SJSA1 (cell line): ENCODE measurements around the gene MNDA. TPM values are rescaled to one million over a fixed set of nuclear protein-coding genes. Genes with fewer than 3 reads are reported as not detected.

Experiments
- DNase-seq, 2 experiments: peaks; one replicate each; pipeline ENCODE4 v3.0.0-alpha.2; 2015 to 2020; ENCODE audit warnings: low spot score in 2 of 2, low read depth in 1 of 2
- H3K27ac ChIP-seq: fragments of 250-450 bp; sonication (Bioruptor Pico); 2 replicates; pipeline ENCODE4 v1.5.1; 2020; ENCODE audit warnings: mild to moderate bottlenecking, moderate library complexity
- H3K27me3 ChIP-seq: fragments of 250-450 bp; sonication (Bioruptor Pico); replicated peaks from 2 replicates; pipeline ENCODE4 v1.5.1; 2020; ENCODE audit warnings: mild to moderate bottlenecking, moderate library complexity
- H3K36me3 ChIP-seq: fragments of 250-450 bp; sonication (Bioruptor Pico); 2 replicates; pipeline ENCODE4 v1.5.1; 2020; ENCODE audit warnings: mild to moderate bottlenecking
- H3K4me1 ChIP-seq: fragments of 250-450 bp; sonication (Bioruptor Pico); replicated peaks from 2 replicates; pipeline ENCODE4 v1.6.1; 2021; ENCODE audit warnings: mild to moderate bottlenecking
- H3K4me3 ChIP-seq: fragments of 250-450 bp; sonication (Bioruptor Pico); 2 replicates; pipeline ENCODE4 v1.5.1; 2020; ENCODE audit warnings: mild to moderate bottlenecking
- H3K9me3 ChIP-seq: fragments of 250-450 bp; sonication (Bioruptor Pico); replicated peaks from 2 replicates; pipeline ENCODE4 v1.5.1; 2020; ENCODE audit warnings: mild to moderate bottlenecking
- total RNA-seq: library from RNA; depleted of rRNA; stranded (reverse); fragments of >200 nt; shearing (Covaris generic); gene quantifications from 2 replicates; pipeline ENCODE4 v1.2.3, GENCODE V29; 2014; rRNA removed

Gene MNDA
- not detected in 2 replicates for total RNA-seq

DNA sequence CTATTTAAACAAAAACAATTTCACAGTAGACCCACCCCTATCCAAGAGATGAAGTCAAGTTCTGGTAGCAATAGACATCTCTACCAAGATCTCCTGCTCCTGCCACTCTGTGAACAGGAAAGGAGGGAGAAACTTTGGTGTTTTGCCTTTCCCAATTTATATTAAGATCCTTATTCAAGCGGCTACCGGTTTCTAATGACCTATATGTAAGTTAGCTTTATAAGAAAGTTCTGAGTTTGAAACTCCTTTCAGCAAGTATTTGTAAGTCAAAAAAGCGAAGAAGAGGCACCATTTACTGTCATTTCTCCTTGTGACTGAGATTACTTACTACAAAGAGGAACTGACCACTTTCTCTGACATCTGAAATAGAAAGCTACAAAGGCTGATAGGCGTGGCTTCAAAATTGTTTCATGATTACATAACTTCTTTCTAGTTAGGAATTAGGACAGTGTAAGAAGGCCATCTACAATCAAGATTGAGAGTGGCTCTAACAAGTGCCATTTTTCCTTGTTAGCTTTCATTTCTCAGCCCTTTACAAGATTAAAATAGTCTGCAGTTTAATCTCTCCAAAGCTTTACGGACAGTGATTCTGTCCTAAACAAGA lies at the start of gene MNDA:
TSS of gene MNDA (plus strand) at position 448 of the 604 bp plus-strand sequence. CDS start 10,803 bp downstream, outside the sequence.
- Histone ChIP-seq H3K4me3 (no peak within 1 kb of the TSS), H3K9me3 (no peaks in the 10 kb centered on the region)

DNA sequence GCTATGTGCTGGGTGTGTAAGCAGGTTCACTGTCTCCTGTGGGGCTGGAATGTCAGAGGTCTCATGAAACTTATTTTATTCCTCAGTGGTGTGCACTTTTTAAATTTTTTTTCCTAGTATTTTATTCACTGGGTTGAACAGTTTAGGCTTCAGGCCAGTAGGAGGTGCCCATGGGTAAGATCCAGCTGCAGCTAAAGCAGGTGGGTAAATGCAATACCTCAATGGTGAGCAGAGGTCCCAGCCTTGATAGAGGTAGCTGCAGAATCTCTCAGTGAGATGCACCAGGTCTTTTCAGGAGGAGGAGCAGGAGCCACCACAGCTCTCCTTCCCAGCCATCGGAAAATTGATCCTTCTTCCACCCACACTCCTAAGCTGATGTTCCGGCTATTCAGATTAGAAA lies 37.5 kb upstream of the MNDA start:
- H3K4me3 ChIP-seq: no peak overlapping the region
- H3K27ac ChIP-seq: no peak overlapping the region
- H3K36me3 ChIP-seq: no peaks in the 10 kb centered on the region
- DNase-seq: no peak
- H3K27me3 ChIP-seq: no peaks in the 10 kb centered on the region
- no peaks in the 10 kb centered on the region for H3K4me1 ChIP-seq
- no peaks in the 10 kb centered on the region for H3K9me3 ChIP-seq

More for the DNA sequence above, at the start of gene MNDA:
- Histone ChIP-seq H3K36me3 (no peaks in the 10 kb centered on the region), H3K27ac (no peak within 1 kb of the TSS), H3K4me1 (no peaks in the 10 kb centered on the region), H3K27me3 (no peaks in the 10 kb centered on the region)
- DNase-seq: no peak

DNA sequence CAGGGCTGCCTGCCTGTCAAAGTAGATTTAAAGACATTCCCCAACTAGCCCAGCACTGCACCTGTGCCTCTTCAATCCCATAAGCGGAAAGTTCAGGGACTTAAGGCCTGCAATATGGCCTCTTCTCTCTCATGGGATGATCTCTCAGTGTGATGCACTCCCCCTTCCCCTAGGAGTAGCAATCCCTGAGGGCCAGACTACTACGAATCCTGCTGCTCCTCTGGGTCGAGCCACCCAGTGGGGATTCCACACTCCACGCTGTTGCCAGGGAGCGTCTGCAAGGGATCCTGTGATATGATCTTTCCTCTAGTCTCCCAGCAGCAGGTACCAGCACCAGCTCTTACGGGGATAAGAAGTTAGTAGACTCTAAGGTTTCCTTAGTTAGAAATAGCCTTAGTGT lies 36.9 kb upstream of the MNDA start:
- Histone ChIP-seq H3K9me3 (no peaks in the 10 kb centered on the region), H3K4me3 (no peak overlapping the region), H3K36me3 (no peaks in the 10 kb centered on the region), H3K27ac (no peak overlapping the region), H3K4me1 (no peaks in the 10 kb centered on the region), H3K27me3 (no peaks in the 10 kb centered on the region)
- no peak for DNase-seq

DNA sequence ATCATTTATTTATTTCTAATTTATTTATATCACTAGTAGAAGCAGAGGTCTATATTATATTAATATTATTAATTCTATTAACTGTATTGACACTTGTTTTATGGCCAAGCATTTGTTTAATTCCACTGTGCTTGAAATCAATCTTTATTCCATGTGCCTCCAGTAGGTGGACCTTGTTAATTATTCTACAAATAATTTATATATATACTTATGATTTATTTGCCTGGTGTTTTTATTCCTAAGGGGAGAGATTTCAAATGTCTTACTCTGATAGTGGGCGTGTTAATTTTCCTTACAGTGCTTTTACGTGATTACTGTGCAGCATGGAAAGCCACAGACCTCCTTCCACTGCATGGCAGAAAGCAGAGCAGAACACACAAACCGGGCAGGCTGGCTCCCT lies 32.6 kb upstream of the MNDA start:
- no peaks in the 10 kb centered on the region for H3K36me3 ChIP-seq
- no peak overlapping the region for H3K4me3 ChIP-seq
- 0 out of 2 replicates have a peak, but pooled peaks cover 3% of the 10 kb centered on the region for H3K27me3 ChIP-seq
- H3K4me1 ChIP-seq: no peaks in the 10 kb centered on the region
- H3K9me3 ChIP-seq: no peaks in the 10 kb centered on the region
- H3K27ac ChIP-seq: no peak overlapping the region
- DNase-seq: no peak

DNA sequence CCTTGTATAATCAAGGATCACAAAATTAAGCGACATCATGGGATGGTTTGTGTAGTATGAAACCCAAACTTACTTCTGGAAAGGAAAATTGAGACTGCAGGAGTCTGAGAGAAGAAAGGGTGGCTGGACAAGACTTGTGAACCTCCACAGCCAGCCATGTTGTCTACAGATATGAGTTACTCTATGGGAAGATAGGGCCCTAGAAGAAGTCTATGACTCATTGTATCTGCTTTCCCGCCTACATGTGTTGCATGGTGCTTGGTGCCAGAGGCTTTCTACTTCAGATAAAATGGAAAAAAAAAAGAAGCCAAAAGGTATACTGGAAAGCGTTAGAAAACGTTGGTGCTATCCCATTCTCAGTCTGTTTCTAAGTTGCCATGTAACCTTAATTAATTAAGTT lies 31.5 kb upstream of the MNDA start:
- Histone ChIP-seq H3K27me3 (0 out of 2 replicates have a peak, but pooled peaks cover 3% of the 10 kb centered on the region), H3K4me3 (no peak overlapping the region), H3K4me1 (no peaks in the 10 kb centered on the region), H3K27ac (no peak overlapping the region), H3K36me3 (no peaks in the 10 kb centered on the region), H3K9me3 (no peaks in the 10 kb centered on the region)
- DNase-seq: no peak

DNA sequence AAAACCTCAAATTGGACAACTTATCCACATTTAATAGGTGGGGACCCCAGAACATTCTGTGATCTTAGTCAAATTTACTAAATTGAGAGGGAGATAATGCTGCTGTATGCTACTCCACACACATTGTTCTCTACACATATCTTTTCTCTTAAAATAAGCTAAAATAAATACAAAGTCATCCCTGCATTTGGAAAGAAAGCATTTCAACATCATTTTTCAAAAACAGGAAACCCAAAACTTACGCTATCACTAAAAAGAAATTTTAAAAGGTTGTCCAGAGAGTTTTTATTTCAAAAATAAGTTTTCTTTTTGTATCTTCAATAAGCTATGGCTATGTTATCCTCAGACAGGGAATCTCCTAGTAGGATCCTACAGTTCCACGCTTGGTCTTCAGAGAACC lies 30.6 kb upstream of the MNDA start:
- Histone ChIP-seq H3K27ac (no peak overlapping the region), H3K9me3 (no peaks in the 10 kb centered on the region), H3K4me1 (no peaks in the 10 kb centered on the region), H3K36me3 (no peaks in the 10 kb centered on the region), H3K4me3 (no peak overlapping the region), H3K27me3 (0 out of 2 replicates have a peak, but pooled peaks cover 3% of the 10 kb centered on the region)
- DNase-seq: no peak

DNA sequence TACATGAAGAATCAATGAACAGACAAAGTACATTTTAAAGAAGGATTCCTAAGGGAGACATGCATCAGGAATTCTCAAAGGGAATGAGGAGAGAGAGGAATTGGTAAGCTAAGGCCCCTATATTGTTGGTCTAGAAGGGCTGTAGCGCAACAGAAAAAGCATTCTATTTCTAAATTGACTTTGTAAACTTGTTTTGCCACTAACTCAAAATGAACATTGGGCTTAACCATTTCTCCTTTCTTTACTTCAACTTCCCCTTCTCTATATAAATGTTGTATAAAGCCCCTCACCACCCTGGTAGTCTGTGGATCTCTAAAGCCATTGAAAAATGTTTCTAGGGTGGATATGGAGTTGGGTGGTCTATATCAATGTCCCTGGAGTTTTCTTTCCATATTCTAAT lies 29.8 kb upstream of the MNDA start:
- Histone ChIP-seq H3K36me3 (no peaks in the 10 kb centered on the region), H3K9me3 (no peaks in the 10 kb centered on the region), H3K4me1 (no peaks in the 10 kb centered on the region), H3K4me3 (no peak overlapping the region), H3K27ac (no peak overlapping the region), H3K27me3 (0 out of 2 replicates have a peak, but pooled peaks cover 3% of the 10 kb centered on the region)
- DNase-seq: no peak

DNA sequence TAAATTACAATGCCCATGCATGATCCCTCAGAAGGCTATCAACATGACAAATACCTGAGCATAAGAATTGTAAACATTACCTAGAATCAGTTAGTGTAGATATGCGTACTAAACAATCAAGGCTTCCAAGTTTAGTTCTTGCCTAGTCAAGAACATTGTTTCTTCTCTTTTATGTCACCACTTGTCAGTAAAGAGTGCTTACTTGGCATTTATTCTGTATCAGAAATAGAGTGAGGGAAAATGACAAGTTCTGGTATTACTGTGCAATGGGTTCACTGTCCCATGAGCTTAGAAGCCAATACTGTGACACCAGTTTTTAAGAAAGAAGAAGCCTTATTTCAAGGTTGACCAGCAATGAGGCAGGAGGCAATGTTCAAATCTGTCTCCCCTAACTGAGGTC lies 27.5 kb upstream of the MNDA start:
- Histone ChIP-seq H3K9me3 (no peaks in the 10 kb centered on the region), H3K36me3 (no peaks in the 10 kb centered on the region), H3K27ac (no peak overlapping the region), H3K4me1 (no peaks in the 10 kb centered on the region), H3K27me3 (0 out of 2 replicates have a peak, but pooled peaks cover 3% of the 10 kb centered on the region), H3K4me3 (no peak overlapping the region)
- DNase-seq: no peak

DNA sequence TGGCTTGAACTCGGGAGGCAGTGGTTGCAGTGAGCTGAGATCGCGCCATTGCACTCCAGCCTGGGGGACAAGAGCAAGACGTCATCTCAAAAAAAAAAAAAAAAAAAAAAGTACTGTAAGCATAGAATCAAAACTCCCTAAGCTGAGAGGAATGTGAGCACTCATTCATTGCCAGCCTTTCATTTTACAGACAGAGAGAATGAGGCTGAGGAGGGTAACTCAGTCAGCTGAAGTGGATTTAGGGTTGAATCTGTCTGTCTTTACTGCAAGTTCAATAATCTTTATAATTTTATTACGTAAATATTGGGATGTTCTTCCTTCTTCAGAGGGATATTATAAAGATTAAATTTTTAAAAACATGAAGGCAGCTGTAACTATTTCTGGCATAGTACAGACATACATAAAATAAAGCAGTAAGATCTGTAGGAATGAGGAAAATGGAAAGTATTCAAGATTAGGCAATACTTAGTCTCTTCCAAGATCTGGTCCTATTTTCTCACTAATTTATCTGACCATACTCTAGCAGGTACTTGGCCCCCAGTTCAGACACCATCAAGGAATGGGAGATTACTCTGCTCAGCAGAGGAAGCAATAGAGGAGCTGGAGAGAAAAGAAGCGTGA lies 24.1 kb upstream of the MNDA start:
- no peaks in the 10 kb centered on the region for H3K4me1 ChIP-seq
- no peak for DNase-seq
- no peaks in the 10 kb centered on the region for H3K9me3 ChIP-seq
- no peaks in the 10 kb centered on the region for H3K36me3 ChIP-seq
- no peaks in the 10 kb centered on the region for H3K27me3 ChIP-seq
- H3K4me3 ChIP-seq: no peak overlapping the region
- H3K27ac ChIP-seq: no peak overlapping the region

DNA sequence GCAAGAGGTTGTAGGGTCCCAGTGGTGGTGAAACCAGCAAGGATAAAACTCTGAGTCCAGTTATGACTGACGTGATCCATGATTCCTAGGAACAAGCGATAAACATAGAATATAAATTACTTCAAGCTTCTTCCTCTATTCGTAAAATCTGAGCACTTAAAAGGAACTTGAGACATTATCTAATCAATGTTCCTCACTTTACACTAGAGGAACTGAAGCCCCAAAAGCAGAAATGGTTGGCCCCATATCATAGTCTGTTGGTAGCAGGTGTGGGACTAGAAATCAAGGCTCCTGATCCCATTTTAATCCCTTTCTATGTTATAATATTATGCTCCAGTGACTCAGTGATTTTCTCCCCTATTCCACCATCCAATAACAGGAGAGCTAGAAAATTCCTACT lies 21.9 kb upstream of the MNDA start:
- H3K4me3 ChIP-seq: no peak overlapping the region
- no peak for DNase-seq
- H3K36me3 ChIP-seq: no peaks in the 10 kb centered on the region
- H3K9me3 ChIP-seq: no peaks in the 10 kb centered on the region
- no peaks in the 10 kb centered on the region for H3K4me1 ChIP-seq
- no peak overlapping the region for H3K27ac ChIP-seq
- no peaks in the 10 kb centered on the region for H3K27me3 ChIP-seq

DNA sequence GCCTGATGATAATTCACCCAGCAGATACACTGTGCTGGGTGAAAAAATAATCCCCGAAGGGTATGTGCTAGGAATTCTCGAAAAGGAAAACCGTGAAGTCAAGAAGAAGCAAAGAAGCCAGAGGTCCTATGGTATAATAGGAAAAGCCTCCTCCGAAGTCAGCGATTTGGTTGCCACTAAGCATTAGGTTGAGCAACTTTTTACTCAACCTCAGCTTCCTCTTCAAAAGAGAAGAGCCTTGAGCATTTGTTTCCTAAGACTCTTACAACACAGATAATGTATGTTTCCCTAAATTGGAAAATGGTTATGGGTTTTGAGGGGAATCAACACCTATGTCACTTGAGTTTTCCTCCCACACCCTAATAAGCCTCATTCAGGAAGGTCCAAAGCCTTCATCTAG lies 21.3 kb upstream of the MNDA start:
- no peaks in the 10 kb centered on the region for H3K27me3 ChIP-seq
- no peaks in the 10 kb centered on the region for H3K36me3 ChIP-seq
- H3K4me1 ChIP-seq: no peaks in the 10 kb centered on the region
- H3K4me3 ChIP-seq: no peak overlapping the region
- no peak overlapping the region for H3K27ac ChIP-seq
- no peak for DNase-seq
- H3K9me3 ChIP-seq: no peaks in the 10 kb centered on the region

DNA sequence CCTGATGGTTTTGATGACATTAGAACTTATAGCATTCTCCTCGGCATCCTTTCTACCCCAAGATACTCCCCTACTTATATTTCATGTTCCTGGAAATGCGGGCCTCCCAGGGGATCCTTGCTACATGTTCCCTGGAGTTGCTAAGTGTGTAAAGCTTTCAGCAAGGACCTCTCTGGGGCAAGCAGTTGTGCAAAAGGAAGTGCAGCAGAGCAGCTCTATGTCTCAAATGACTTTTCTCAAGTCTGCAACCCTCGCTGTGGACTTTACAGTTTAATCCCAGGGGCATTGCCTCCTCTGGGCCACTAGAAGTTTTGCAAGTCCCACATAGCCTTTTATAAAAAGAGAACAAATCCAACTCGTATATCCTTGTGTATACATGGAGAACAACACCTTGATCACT lies 20.8 kb upstream of the MNDA start:
- DNase-seq: no peak
- H3K4me3 ChIP-seq: no peak overlapping the region
- no peaks in the 10 kb centered on the region for H3K9me3 ChIP-seq
- no peaks in the 10 kb centered on the region for H3K4me1 ChIP-seq
- H3K27ac ChIP-seq: no peak overlapping the region
- no peaks in the 10 kb centered on the region for H3K36me3 ChIP-seq
- H3K27me3 ChIP-seq: no peaks in the 10 kb centered on the region

DNA sequence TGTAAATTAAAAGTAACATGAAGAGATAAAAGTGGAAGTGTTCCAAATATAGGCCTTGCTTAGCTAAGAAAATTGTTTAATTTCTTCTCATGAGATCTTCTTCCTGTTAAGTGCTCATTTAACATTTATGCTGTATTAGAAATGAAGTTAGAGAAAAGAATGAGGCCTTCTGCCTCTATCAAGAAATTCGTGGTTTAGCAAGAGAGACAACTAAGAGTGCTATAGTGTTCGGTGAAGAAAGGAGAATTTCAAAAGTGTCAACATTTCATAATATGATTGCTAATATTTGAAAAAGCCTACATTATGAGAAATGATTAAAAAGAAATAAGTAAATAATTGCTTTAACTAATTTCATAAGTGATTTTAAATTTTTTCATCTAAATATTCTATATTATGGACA lies 18.8 kb upstream of the MNDA start:
- Histone ChIP-seq H3K27ac (no peak overlapping the region), H3K36me3 (no peaks in the 10 kb centered on the region), H3K4me1 (no peaks in the 10 kb centered on the region), H3K4me3 (no peak overlapping the region), H3K9me3 (no peaks in the 10 kb centered on the region), H3K27me3 (no peaks in the 10 kb centered on the region)
- no peak for DNase-seq

DNA sequence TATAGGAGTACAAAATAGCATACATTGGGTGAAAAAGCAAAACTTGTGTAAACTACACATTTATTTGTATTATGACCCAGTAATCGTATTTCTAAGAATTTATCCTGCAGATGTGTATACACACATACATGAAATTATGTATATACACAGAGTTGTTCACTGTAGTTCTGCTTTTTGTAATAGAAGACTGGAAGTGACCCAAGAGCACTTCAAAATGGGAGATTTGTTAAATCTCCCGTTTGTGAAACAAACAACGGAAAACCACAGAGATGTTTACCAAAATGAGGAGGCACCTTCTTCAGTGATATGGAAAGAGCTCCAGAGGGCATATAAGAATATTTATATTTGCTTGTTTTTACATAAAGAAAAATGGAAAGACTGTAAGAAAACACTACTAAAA lies 18.0 kb upstream of the MNDA start:
- Histone ChIP-seq H3K27me3 (no peaks in the 10 kb centered on the region), H3K4me1 (no peaks in the 10 kb centered on the region), H3K9me3 (no peaks in the 10 kb centered on the region), H3K4me3 (no peak overlapping the region), H3K27ac (no peak overlapping the region), H3K36me3 (no peaks in the 10 kb centered on the region)
- no peak for DNase-seq

DNA sequence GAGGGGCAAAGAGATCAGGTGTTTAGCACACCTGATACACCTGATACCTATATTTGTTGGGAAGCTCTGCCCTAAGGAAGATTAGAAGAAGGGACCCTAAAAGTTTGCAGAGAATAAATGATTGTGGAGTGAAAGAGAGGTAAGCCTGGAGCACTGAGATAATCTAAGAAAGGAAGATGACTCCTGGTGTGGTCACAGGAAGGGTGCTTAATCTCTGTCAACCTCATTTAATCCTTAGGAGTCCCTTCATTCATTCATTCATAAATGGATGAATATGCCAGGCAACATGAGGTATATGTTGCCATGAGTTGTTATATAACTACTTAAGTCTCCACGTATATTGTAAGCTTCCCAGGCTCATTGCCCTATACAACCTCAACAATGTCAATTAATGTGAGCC lies 16.2 kb upstream of the MNDA start:
- Histone ChIP-seq H3K4me3 (no peak overlapping the region), H3K27ac (no peak overlapping the region), H3K9me3 (no peaks in the 10 kb centered on the region), H3K36me3 (no peaks in the 10 kb centered on the region), H3K4me1 (peaks cover 12% of the 10 kb centered on the region; the same call in 1 of the 2 replicates), H3K27me3 (no peaks in the 10 kb centered on the region)
- no peak for DNase-seq
